Esophagus muscularis mucosa (tissue), 4 donors: ENCODE results near the gene ATRNL1. TPM values are rescaled to one million over a fixed set of nuclear protein-coding genes. Genes with fewer than 3 reads are reported as not detected.
A peak's percentile ranks its signal among the peaks of the same experiment; 100 is the strongest.
"Not testable (repeated sequence)": the region's sequence is repeated elsewhere in the genome, so short reads cannot be mapped to it uniquely, and the experiment has no call there.

ENCODE experiments used
- DNase-seq: peaks from one replicate; pipeline ENCODE4 v3.0.0-alpha.2; 2017; ENCODE audit errors: extremely low spot score
- H3K27ac ChIP-seq, 4 donors: fragments of 200-600 bp; sonication (generic); replicated peaks in 1 of 4; 1 replicate in 3 of 4; 2 replicates in 1 of 4; pipeline ENCODE4 v1.5.1; 2016 to 2019; ENCODE audit warnings: mild to moderate bottlenecking in 1 of 4
- H3K27me3 ChIP-seq, 4 donors: fragments of 200-600 bp; sonication (generic); one replicate each; pipeline versions ENCODE4 v1.5.1 to v1.6.0; 2016 to 2019
- H3K36me3 ChIP-seq, 4 donors: fragments of 200-600 bp; sonication (generic); one replicate each; pipeline ENCODE4 v1.5.1; 2016 to 2019
- H3K4me1 ChIP-seq, 4 donors: fragments of 200-600 bp; sonication (generic); one replicate each; pipeline ENCODE4 v1.5.1; 2016 to 2019
- H3K4me3 ChIP-seq, 4 donors: fragments of 200-600 bp; sonication (generic); 1 replicate in 2 of 4; 2 replicates in 2 of 4; pipeline ENCODE4 v1.5.1; 2016 to 2019; ENCODE audit warnings: mild to moderate bottlenecking in 4 of 4, moderate library complexity in 1 of 4
- H3K9me3 ChIP-seq, 4 donors: fragments of 200-600 bp; sonication (generic); 1 replicate in 3 of 4; 2 replicates in 1 of 4; pipeline ENCODE4 v1.5.1; 2016 to 2019
- CTCF ChIP-seq, 3 experiments: fragments of 200-600 bp in 2 of 3; fragments of 450-650 bp in 1 of 3; sonication (generic) in 2 of 3; IDR thresholded peaks; one replicate each; pipeline ENCODE4 v1.5.1; 2017 to 2019; ENCODE audit warnings: antibody characterized with exemption in 3 of 3, mild to moderate bottlenecking in 2 of 3, moderate library complexity in 1 of 3
- EP300 ChIP-seq: sonication (generic); formaldehyde crosslinking; IDR thresholded peaks from one replicate; pipeline ENCODE4 v1.6.1; 2017; ENCODE audit warnings: antibody characterized with exemption
- POLR2A ChIP-seq: fragments of 450-650 bp; IDR thresholded peaks from one replicate; pipeline ENCODE4 v1.6.1; 2017; ENCODE audit warnings: antibody characterized with exemption, moderate library complexity, mild to moderate bottlenecking, low read depth
- POLR2AphosphoS5 ChIP-seq, 2 donors: sonication (generic); formaldehyde crosslinking; IDR thresholded peaks; one replicate each; pipeline ENCODE4 v1.6.1; 2017; ENCODE audit warnings: antibody characterized with exemption in 2 of 2
- WGBS: methylation state at CpG from one replicate; pipeline ENCODE4 v1.1.5; 2018; 5-methylcytosine and 5-hydroxymethylcytosine counted together
- intact Hi-C: fragments of 100-400 bp; cut with DNase I; formaldehyde crosslinking; loops from one replicate; pipeline ENCODE4 v1.15.1; 2023
- total RNA-seq, 4 donors: library from RNA; depleted of rRNA; stranded (reverse); fragments of >200 nt; gene quantifications; one replicate each; pipeline versions ENCODE4 v1.1.0 to v1.2.1, GENCODE V29; 2016

The ATRNL1 gene
- total RNA-seq, 4 donors from 2014 or later: 5.0 to 18.0 (median 11.3) TPM

DNA sequence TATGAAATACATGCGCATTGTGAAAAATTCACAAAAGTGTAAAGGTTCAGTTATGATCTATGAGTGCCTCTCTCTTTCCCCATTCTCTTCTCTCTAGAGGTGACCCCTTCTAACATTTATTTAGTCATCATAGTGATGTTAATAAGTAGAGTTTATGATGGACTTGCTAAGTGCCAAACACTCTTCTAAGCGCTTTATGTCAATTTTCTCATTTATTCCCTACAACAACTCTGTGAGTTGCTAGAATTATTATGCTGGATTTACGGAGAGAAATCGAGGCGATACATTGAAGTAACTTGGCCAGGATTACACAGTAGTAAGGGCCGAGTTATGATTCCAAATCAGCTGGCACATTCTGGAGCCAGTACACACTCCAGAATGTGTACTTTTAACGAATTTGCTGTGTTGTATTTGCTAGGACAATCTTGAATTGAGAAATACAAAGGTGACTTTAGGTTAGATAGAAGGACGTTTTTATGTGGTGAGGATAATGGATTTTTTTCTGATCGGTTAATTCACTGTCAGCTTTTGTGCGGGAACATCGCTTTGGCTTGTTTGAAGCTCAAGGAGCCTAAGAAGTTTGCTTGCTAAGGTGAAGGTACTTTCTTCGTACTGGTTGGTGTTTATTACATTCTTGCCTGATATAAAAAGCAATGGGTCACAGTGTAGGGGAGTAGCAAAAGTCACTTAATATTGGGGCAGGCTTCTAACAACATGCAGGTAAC lies 1.4 kb downstream of the ATRNL1 start:
- no peak for DNase-seq
- Histone ChIP-seq H3K36me3 (no peaks in the 10 kb centered on the region), H3K27me3 (peaks cover 0 to 14% (median 3%) of the 10 kb centered on the region in 4 donors), H3K27ac (no peak overlapping the region), H3K4me1 (peaks cover 6 to 29% (median 24%) of the 10 kb centered on the region in 4 donors), H3K4me3 (peak overlapping the region; percentile 55 to 87 (median 78)), H3K9me3 (no peaks in the 10 kb centered on the region)
- WGBS: 73% methylated on average over 12 of the region's 12 CpGs
- intact Hi-C loops: loop anchor here (10.0 kb wide), 2 partner anchors 150 to 220 kb away; no protein-coding TSS in a partner anchor
- no peak for TF ChIP-seq POLR2AphosphoS5 (IDR thresholded peaks at IDR 0.05)
- TF ChIP-seq EP300: no peak
- TF ChIP-seq POLR2A: no peak

GRCh38 chr10:115095758-115096157 lies 2.6 kb downstream of the ATRNL1 start:
- H3K4me3 ChIP-seq: no peak overlapping the region

DNA sequence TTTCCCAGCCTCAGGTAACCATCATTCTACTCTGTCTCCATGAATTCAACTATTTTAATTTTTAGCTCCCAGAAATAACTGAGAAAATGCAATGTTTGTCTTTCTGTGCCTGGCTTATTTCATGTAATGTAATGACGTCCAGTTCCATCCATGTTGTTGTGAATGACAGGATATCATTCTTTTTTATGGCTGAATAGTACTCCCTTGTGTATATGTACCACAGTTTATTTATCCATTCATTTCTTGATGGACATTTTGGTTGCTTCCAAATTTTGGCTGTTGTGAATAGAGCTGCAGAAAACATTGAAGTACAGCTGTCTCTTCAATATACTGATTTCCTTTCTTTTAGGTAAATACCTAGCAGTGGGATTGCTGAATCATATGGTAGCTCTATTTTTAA lies 10.5 kb downstream of the ATRNL1 start:
- no peaks in the 10 kb centered on the region for H3K27me3 ChIP-seq
- WGBS: 76% methylated on average over 1 of the region's 1 CpG
- H3K36me3 ChIP-seq: no peaks in the 10 kb centered on the region
- TF ChIP-seq EP300: no peak
- TF ChIP-seq POLR2AphosphoS5 (IDR thresholded peaks at IDR 0.05): no peak
- no peak for TF ChIP-seq POLR2A
- no peak for TF ChIP-seq CTCF (IDR thresholded peaks at IDR 0.05)
- H3K4me1 ChIP-seq: no peaks in the 10 kb centered on the region
- no peak for DNase-seq
- H3K27ac ChIP-seq: no peak overlapping the region
- H3K9me3 ChIP-seq: no peaks in the 10 kb centered on the region
- intact Hi-C loops: no loop called here
- H3K4me3 ChIP-seq: no peak overlapping the region

More at GRCh38 chr10:115095758-115096157, 2.6 kb downstream of the ATRNL1 start:
- Histone ChIP-seq H3K9me3 (no peaks in the 10 kb centered on the region), H3K4me1 (peaks cover 6 to 29% (median 24%) of the 10 kb centered on the region in 4 donors), H3K36me3 (no peaks in the 10 kb centered on the region), H3K27ac (no peak overlapping the region), H3K27me3 (peaks cover 0 to 14% (median 3%) of the 10 kb centered on the region in 4 donors)
- 68% methylated on average over 2 of the region's 2 CpGs for WGBS
- no peak for TF ChIP-seq EP300
- no peak for TF ChIP-seq POLR2A
- no peak for TF ChIP-seq CTCF (IDR thresholded peaks at IDR 0.05)
- no peak for TF ChIP-seq POLR2AphosphoS5 (IDR thresholded peaks at IDR 0.05)
- intact Hi-C loops: loop anchor here (10.0 kb wide), 2 partner anchors 151 to 221 kb away; no protein-coding TSS in a partner anchor
- no peak for DNase-seq

GRCh38 chr10:115105411-115105810 lies 12.2 kb downstream of the ATRNL1 start:
- intact Hi-C loops, H3K27me3 ChIP-seq, H3K4me3 ChIP-seq, H3K4me1 ChIP-seq, H3K27ac ChIP-seq, H3K9me3 ChIP-seq, DNase-seq, H3K36me3 ChIP-seq: not testable (repeated sequence)
- 100% methylated on average over 3 of the region's 5 CpGs for WGBS

DNA sequence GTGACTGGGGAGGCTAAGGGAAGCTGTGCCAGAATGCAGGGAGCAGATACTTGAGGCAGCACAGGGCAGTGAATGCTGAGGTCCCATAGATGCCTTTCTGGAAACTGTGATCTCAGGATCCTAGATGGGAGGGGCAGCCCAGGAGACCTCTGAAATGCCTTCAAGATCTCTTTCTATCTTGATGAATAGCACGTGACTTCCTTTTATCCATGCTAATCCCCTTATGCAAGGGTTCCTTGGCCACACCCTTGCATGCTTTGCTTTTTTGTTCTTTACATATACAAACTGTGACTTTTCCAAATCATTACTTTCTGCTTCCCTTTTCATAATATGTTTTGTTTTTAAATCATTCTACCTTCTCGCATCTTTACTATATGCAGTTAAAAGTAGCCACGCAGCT lies 14.7 kb downstream of the ATRNL1 start:
- intact Hi-C loops: no loop called here
- no peak overlapping the region for H3K4me3 ChIP-seq
- TF ChIP-seq POLR2A: no peak

DNA sequence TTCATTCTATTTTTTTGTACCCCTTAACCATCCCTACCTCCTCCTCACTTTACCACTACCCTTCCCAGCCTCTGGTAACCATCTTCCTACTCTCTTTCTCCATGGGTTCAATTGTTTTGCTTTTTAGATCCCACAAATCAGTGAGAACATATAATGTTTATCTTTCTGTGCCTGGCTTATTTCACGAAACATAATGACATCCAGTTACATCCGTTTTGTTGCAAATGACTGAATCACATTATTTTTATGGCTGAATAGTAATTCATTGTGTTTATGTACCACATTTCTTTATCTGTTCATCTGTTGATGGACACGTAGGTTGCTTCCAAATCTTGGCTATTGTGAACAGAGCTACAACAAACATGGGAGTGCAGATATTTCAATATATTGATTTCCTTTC lies 24.1 kb downstream of the ATRNL1 start:
- no peaks in the 10 kb centered on the region for H3K36me3 ChIP-seq
- no peaks in the 10 kb centered on the region for H3K4me1 ChIP-seq
- intact Hi-C loops: no loop called here
- no peak for DNase-seq
- TF ChIP-seq POLR2A (no peak), CTCF (IDR thresholded peaks at IDR 0.05) (no peak), EP300 (no peak), POLR2AphosphoS5 (IDR thresholded peaks at IDR 0.05) (no peak)
- whole genome bisulfite sequencing: 71% methylated on average over 3 of the region's 3 CpGs
- H3K4me3 ChIP-seq: no peak overlapping the region
- no peaks in the 10 kb centered on the region for H3K9me3 ChIP-seq
- H3K27me3 ChIP-seq: no peaks in the 10 kb centered on the region
- no peak overlapping the region for H3K27ac ChIP-seq

More for the DNA sequence above, 14.7 kb downstream of the ATRNL1 start:
- no peak for DNase-seq
- H3K27ac ChIP-seq: no peak overlapping the region
- H3K9me3 ChIP-seq: no peaks in the 10 kb centered on the region
- H3K4me1 ChIP-seq: no peaks in the 10 kb centered on the region
- no peaks in the 10 kb centered on the region for H3K36me3 ChIP-seq
- 86% methylated on average over 3 of the region's 3 CpGs for WGBS
- no peaks in the 10 kb centered on the region for H3K27me3 ChIP-seq
